ENCODE measurements around the gene BRMS1L.

DNA sequence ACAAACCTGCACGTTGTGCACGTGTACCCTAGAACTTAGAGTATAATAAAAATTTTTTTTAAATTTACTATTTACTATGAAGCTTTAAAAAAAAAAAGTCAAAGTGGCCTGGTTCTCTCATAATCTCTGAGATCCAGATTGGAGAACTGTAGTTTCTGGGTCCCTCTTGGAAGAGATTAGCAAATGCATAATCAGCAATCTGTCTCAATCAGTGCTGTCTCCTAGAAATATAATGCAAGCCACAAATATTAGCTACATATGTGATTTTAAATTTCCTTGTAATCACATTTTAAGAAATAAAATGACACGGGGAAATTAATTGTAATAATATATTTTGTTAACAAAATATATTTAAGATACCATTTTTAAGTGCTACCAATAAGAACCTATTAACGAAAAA is 49.3 kb upstream of the BRMS1L start:
- TF ChIP-seq, protein P1, sequence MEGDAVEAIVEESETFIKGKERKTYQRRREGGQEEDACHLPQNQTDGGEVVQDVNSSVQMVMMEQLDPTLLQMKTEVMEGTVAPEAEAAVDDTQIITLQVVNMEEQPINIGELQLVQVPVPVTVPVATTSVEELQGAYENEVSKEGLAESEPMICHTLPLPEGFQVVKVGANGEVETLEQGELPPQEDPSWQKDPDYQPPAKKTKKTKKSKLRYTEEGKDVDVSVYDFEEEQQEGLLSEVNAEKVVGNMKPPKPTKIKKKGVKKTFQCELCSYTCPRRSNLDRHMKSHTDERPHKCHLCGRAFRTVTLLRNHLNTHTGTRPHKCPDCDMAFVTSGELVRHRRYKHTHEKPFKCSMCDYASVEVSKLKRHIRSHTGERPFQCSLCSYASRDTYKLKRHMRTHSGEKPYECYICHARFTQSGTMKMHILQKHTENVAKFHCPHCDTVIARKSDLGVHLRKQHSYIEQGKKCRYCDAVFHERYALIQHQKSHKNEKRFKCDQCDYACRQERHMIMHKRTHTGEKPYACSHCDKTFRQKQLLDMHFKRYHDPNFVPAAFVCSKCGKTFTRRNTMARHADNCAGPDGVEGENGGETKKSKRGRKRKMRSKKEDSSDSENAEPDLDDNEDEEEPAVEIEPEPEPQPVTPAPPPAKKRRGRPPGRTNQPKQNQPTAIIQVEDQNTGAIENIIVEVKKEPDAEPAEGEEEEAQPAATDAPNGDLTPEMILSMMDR (IDR thresholded peaks at IDR 0.05): no peak
- TF ChIP-seq ZFX (IDR thresholded peaks at IDR 0.05; ENCODE audit: borderline replicate concordance): no peak
